Measurements from ENCODE around the gene ANO9.

- TF ChIP-seq CTCF (conservative IDR thresholded peaks at IDR 0.05 in 1 of 2, IDR thresholded peaks at IDR 0.05 in 1 of 2; ENCODE audit: low read depth in 1 of 2, low read length in 2 of 2) (no peak), EZH2 (IDR thresholded peaks at IDR 0.05; ENCODE audit: low read length, missing control alignments) (no peak)
These were observed 3.5 kb downstream of the ANO9 start for GRCh38 chr11:438101-438844.

Measured in fibroblast of lung (primary cell).